BJ (cell line): ENCODE results near the gene USP17L10. TPM values are rescaled to one million over a fixed set of nuclear protein-coding genes. Genes with fewer than 3 reads are reported as not detected.
"Not testable (repeated sequence)": the region's sequence is repeated elsewhere in the genome, so short reads cannot be mapped to it uniquely, and the experiment has no call there.

Experiments
- CTCF ChIA-PET: fragments of 350-600 bp; formaldehyde crosslinking; extraction: SDS; loops from one replicate; lab custom pipeline; 2021; ENCODE audit warnings: antibody characterized with exemption, inconsistent platforms; lab: Yijun Ruan, JAX
- POLR2A ChIA-PET: fragments of 300-600 bp; sonication (Branson Sonifier 250); formaldehyde crosslinking; extraction: SDS; loops from one replicate; lab custom pipeline; 2021; ENCODE audit warnings: antibody characterized with exemption; lab: Charles Lee
- DNase-seq: peaks from one replicate; pipeline ENCODE4 v3.0.0-alpha.2; 2011; ENCODE audit warnings: low read depth
- H3K27me3 ChIP-seq: 2 replicates; pipeline ENCODE4 v1.6.0; 2011; ENCODE audit warnings: low read length; ENCODE audit not compliant: control insufficient read depth, insufficient read depth
- H3K36me3 ChIP-seq: 2 replicates; pipeline ENCODE4 v1.5.1; 2011; ENCODE audit warnings: low read length; ENCODE audit not compliant: control insufficient read depth, insufficient read depth
- H3K4me3 ChIP-seq: 2 replicates; pipeline ENCODE4 v1.5.1; 2011; ENCODE audit warnings: low read depth, mild to moderate bottlenecking, control low read depth, low read length
- polyA minus RNA-seq: library from RNA; depleted of rRNA, polyadenylated mRNA; stranded (reverse); fragments of >200 nt; gene quantifications from 2 replicates; pipeline ENCODE4 v1.2.3, GENCODE V29; 2011; rRNA and poly(A)+ RNA removed
- polyA plus RNA-seq: library from polyadenylated mRNA; depleted of rRNA; stranded (reverse); fragments of >200 nt; gene quantifications from 2 replicates; pipeline ENCODE4 v1.2.3, GENCODE V29; 2011; rRNA removed

Gene USP17L10
- polyA plus RNA-seq (not detected in 2 replicates), polyA minus RNA-seq (not detected in 2 replicates)

- H3K27me3 ChIP-seq, POLR2A ChIA-PET, H3K4me3 ChIP-seq, DNase-seq, CTCF ChIA-PET, H3K36me3 ChIP-seq: not testable (repeated sequence)
Measured at GRCh38 chr4:9210357-9210756, at the start of gene USP17L10. Gene USP17L10 (plus strand): TSS chr4:9210657. CDS start chr4:9210657, 0 bp downstream.

GRCh38 chr4:9165990-9166389, 44.5 kb upstream of the USP17L10 start:
- H3K4me3 ChIP-seq, H3K36me3 ChIP-seq, H3K27me3 ChIP-seq, DNase-seq, POLR2A ChIA-PET, CTCF ChIA-PET: not testable (repeated sequence)

- H3K36me3 ChIP-seq, CTCF ChIA-PET, DNase-seq, H3K27me3 ChIP-seq, POLR2A ChIA-PET, H3K4me3 ChIP-seq: not testable (repeated sequence)
Measured at GRCh38 chr4:9169791-9170459, 40.5 kb upstream of the USP17L10 start, which contains the start of gene FAM90A26. Gene FAM90A26 (plus strand): TSS chr4:9170409. CDS start chr4:9173173, 2,764 bp downstream.

GRCh38 chr4:9214701-9215100, 4.2 kb downstream of the USP17L10 start:
- H3K36me3 ChIP-seq, DNase-seq, POLR2A ChIA-PET, H3K4me3 ChIP-seq, H3K27me3 ChIP-seq, CTCF ChIA-PET: not testable (repeated sequence)

GRCh38 chr4:9215105-9215504, 4.6 kb downstream of the USP17L10 start, which contains the start of gene USP17L11:
Gene USP17L11 (plus strand): TSS chr4:9215405. CDS start chr4:9215405, 0 bp downstream.
- CTCF ChIA-PET, POLR2A ChIA-PET: not testable (repeated sequence)

GRCh38 chr4:9219852-9220251, 9.4 kb downstream of the USP17L10 start, which contains the start of gene USP17L12:
Gene USP17L12 (plus strand): TSS chr4:9220152. CDS start chr4:9220152, 0 bp downstream.
- H3K36me3 ChIP-seq, DNase-seq, H3K27me3 ChIP-seq, CTCF ChIA-PET, H3K4me3 ChIP-seq, POLR2A ChIA-PET: not testable (repeated sequence)

More at GRCh38 chr4:9215105-9215504, 4.6 kb downstream of the USP17L10 start, which contains the start of gene USP17L11:
- H3K27me3 ChIP-seq, H3K36me3 ChIP-seq, DNase-seq, H3K4me3 ChIP-seq: not testable (repeated sequence)

- H3K4me3 ChIP-seq, DNase-seq, CTCF ChIA-PET, H3K27me3 ChIP-seq, POLR2A ChIA-PET, H3K36me3 ChIP-seq: not testable (repeated sequence)
Measured at GRCh38 chr4:9224596-9224995, 14.1 kb downstream of the USP17L10 start, which contains the start of gene USP17L13. Gene USP17L13 (plus strand): TSS chr4:9224896. CDS start chr4:9224896, 0 bp downstream.

- POLR2A ChIA-PET, H3K27me3 ChIP-seq, DNase-seq, H3K36me3 ChIP-seq, H3K4me3 ChIP-seq, CTCF ChIA-PET: not testable (repeated sequence)
Measured at GRCh38 chr4:9230249-9230648, 19.8 kb downstream of the USP17L10 start.

GRCh38 chr4:9234085-9234484, 23.6 kb downstream of the USP17L10 start, which contains the start of gene USP17L15:
Gene USP17L15 (plus strand): TSS chr4:9234385. CDS start chr4:9234385, 0 bp downstream.
- CTCF ChIA-PET, H3K4me3 ChIP-seq, H3K36me3 ChIP-seq, H3K27me3 ChIP-seq, POLR2A ChIA-PET, DNase-seq: not testable (repeated sequence)

GRCh38 chr4:9238461-9238860, 28.0 kb downstream of the USP17L10 start:
- DNase-seq, result not testable (repeated sequence)

GRCh38 chr4:9243579-9243978, 33.1 kb downstream of the USP17L10 start, which contains the start of gene USP17L17:
Gene USP17L17 (plus strand): TSS chr4:9243879. CDS start chr4:9243879, 0 bp downstream.
- H3K36me3 ChIP-seq, H3K27me3 ChIP-seq, POLR2A ChIA-PET, H3K4me3 ChIP-seq, CTCF ChIA-PET, DNase-seq: not testable (repeated sequence)

More at GRCh38 chr4:9238461-9238860, 28.0 kb downstream of the USP17L10 start:
- H3K27me3 ChIP-seq, H3K36me3 ChIP-seq, POLR2A ChIA-PET, CTCF ChIA-PET, H3K4me3 ChIP-seq: not testable (repeated sequence)

- H3K4me3 ChIP-seq, DNase-seq, H3K27me3 ChIP-seq, H3K36me3 ChIP-seq, CTCF ChIA-PET, POLR2A ChIA-PET: not testable (repeated sequence)
Measured at GRCh38 chr4:9247953-9248680, 37.7 kb downstream of the USP17L10 start, which contains the start of gene USP17L18. Gene USP17L18 (plus strand): TSS chr4:9248630. CDS start chr4:9248630, 0 bp downstream.
